Gastrocnemius medialis (tissue), 4 donors: ENCODE results near the gene CMTR1. TPM values are rescaled to one million over a fixed set of nuclear protein-coding genes. Genes with fewer than 3 reads are reported as not detected.

Source experiments
- ATAC-seq, 2 donors: fragments of 150-250 bp; one replicate each; pipeline ENCODE4 v1.9.1; 2016
- DNase-seq, 2 donors: peaks; one replicate each; pipeline ENCODE4 v3.0.0-alpha.2; 2019
- H3K27ac ChIP-seq, 4 donors: fragments of 200-600 bp; sonication (generic); 1 replicate in 1 of 4; 2 replicates in 3 of 4; pipeline ENCODE4 v1.5.1; 2016 to 2018; ENCODE audit warnings: mild to moderate bottlenecking in 2 of 4, moderate library complexity in 1 of 4
- H3K27me3 ChIP-seq, 3 donors: fragments of 200-600 bp; sonication (generic) in 2 of 3; 1 replicate in 1 of 3; 2 replicates in 2 of 3; pipeline versions ENCODE4 v1.5.1 to v1.6.0; 2016 to 2019; ENCODE audit warnings: mild to moderate bottlenecking in 1 of 3, moderate library complexity in 1 of 3
- H3K36me3 ChIP-seq, 2 donors: fragments of 200-600 bp; sonication (generic) in 1 of 2; one replicate each; pipeline ENCODE4 v1.5.1; 2017 to 2018
- H3K4me1 ChIP-seq, 2 donors: fragments of 200-600 bp; sonication (generic) in 1 of 2; one replicate each; pipeline ENCODE4 v1.5.1; 2016 to 2017; ENCODE audit warnings: mild to moderate bottlenecking in 2 of 2
- H3K4me3 ChIP-seq, 4 donors: fragments of 200-600 bp; sonication (generic) in 3 of 4; 1 replicate in 1 of 4; 2 replicates in 3 of 4; pipeline ENCODE4 v1.5.1; 2016 to 2019; ENCODE audit warnings: mild to moderate bottlenecking in 2 of 4
- H3K9me3 ChIP-seq, 3 donors: fragments of 200-600 bp; sonication (generic) in 2 of 3; 1 replicate in 1 of 3; 2 replicates in 2 of 3; pipeline ENCODE4 v1.5.1; 2016 to 2019
- CTCF ChIP-seq, 5 experiments: fragments of 450-650 bp in 3 of 5; fragments of 200-600 bp in 2 of 5; sonication (generic) in 2 of 5; IDR thresholded peaks in 4 of 5; conservative IDR thresholded peaks in 1 of 5; 1 replicate in 4 of 5; 2 replicates in 1 of 5; pipeline ENCODE4 v1.5.1; 2016 to 2019; ENCODE audit warnings: antibody characterized with exemption in 5 of 5, mild to moderate bottlenecking in 3 of 5, moderate library complexity in 3 of 5
- POLR2A ChIP-seq, 2 donors: fragments of 450-650 bp; IDR thresholded peaks; one replicate each; pipeline ENCODE4 v1.6.1; 2017; ENCODE audit warnings: antibody characterized with exemption in 2 of 2, mild to moderate bottlenecking in 2 of 2, moderate library complexity in 2 of 2
- in situ Hi-C, 4 donors: fragments of 200-750 bp; cut with MboI; loops; one replicate each; pipeline versions ENCODE4 v1.15.0 to v1.8.0; 2017; ENCODE audit warnings: low sequenced_read_pairs in 4 of 4
- intact Hi-C: fragments of 100-400 bp; cut with DNase I; formaldehyde crosslinking; loops from one replicate; pipeline ENCODE4 v1.15.1; 2023; ENCODE audit warnings: low total_unique reads
- total RNA-seq, 4 donors: library from RNA; depleted of rRNA; stranded (reverse); fragments of >200 nt; gene quantifications; one replicate each; pipeline versions ENCODE4 v1.1.0 to v1.2.3, GENCODE V29; 2016

Gene CMTR1
- total RNA-seq, 4 donors from 2014 or later = 18.2 to 34.6 (median 25.4) TPM

GRCh38 chr6:37449984-37450383 is 17.0 kb downstream of the CMTR1 start:
- Histone ChIP-seq H3K36me3 (peaks cover 0 to 88% of the 10 kb centered on the region in 2 donors), H3K4me1 (no peaks in the 10 kb centered on the region), H3K27ac (no peak overlapping the region), H3K4me3 (no peak overlapping the region), H3K9me3 (no peaks in the 10 kb centered on the region), H3K27me3 (no peaks in the 10 kb centered on the region)
- TF ChIP-seq CTCF (IDR thresholded peaks at IDR 0.05 in 4 of 5, conservative IDR thresholded peaks at IDR 0.05 in 1 of 5) (no peak), POLR2A (IDR thresholded peaks at IDR 0.05) (no peak)
- in situ Hi-C loops (no loop called here), intact Hi-C loops (no loop called here)
- ATAC-seq (no peak), DNase-seq (no peak)

DNA sequence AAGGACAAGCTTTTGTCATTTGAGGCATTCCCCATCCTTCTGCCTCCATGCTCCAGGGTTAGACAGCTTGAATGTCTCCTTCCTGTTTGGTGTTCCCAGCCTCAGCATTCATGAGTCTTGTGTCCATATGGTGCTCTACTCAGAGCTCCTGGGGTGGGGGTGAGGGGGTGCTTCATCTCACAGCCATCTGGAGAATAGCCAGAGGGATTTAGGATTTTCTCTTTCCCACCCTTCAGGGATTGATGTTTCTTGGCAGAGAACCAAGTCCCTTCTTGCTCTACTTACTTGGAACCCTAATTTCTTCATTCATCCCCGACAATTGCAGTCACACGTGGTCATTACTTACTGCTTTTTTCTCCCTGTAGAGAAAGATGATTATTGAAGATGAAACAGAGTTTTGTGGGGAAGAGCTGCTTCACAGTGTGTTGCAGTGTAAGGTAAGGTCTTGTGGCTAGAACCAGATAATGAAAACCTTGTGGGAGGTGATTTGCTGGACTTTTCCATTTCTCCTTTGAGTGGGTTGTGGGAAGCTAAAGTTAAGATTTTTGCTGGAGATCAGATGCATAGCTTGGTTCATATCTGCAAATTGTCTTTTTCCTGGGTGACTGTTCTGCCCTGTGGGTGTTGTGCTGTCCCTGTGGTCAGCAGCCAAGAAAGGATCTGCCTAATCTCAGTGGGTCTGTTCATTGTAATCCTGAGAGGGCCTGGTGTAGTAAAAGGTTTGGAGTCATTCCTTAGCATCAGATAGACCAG is 18.6 kb downstream of the CMTR1 start:
- intact Hi-C loops = no loop called here
- no peak for ATAC-seq
- H3K4me1 ChIP-seq = no peaks in the 10 kb centered on the region
- no peak for DNase-seq
- H3K27ac ChIP-seq = no peak overlapping the region
- no peaks in the 10 kb centered on the region for H3K9me3 ChIP-seq
- no peak for TF ChIP-seq CTCF (IDR thresholded peaks at IDR 0.05 in 4 of 5, conservative IDR thresholded peaks at IDR 0.05 in 1 of 5)
- H3K4me3 ChIP-seq = no peak overlapping the region
- H3K27me3 ChIP-seq = no peaks in the 10 kb centered on the region
- peaks cover 0 to 84% of the 10 kb centered on the region in 2 donors for H3K36me3 ChIP-seq
- in situ Hi-C loops = no loop called here

DNA sequence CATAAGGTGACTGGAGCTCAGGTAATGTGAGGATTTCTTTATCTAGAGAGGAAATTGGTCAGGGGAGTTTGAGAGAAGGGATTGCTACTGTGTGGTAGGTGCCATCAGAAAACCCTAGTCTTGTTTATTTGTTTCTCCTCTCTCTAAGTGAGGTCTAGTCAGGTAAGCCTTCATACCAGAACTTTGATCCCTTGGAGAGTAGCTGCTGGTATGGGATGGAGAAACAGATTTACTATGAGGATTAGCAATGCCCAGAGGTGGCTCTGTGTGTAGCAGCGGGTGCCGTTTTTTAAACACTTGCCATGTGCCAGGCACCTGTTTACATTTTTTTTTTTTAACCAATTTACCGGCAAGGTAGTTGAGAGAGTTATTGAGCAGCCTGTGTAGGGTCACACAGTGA is 19.5 kb downstream of the CMTR1 start:
- ATAC-seq (no peak), DNase-seq (no peak)
- H3K4me3 ChIP-seq = no peak overlapping the region
- peaks cover 0 to 75% of the 10 kb centered on the region in 2 donors for H3K36me3 ChIP-seq
- TF ChIP-seq CTCF (IDR thresholded peaks at IDR 0.05 in 4 of 5, conservative IDR thresholded peaks at IDR 0.05 in 1 of 5) = no peak
- no peak for TF ChIP-seq POLR2A (IDR thresholded peaks at IDR 0.05)
- H3K4me1 ChIP-seq = no peaks in the 10 kb centered on the region
- no peaks in the 10 kb centered on the region for H3K27me3 ChIP-seq
- intact Hi-C loops = no loop called here
- H3K27ac ChIP-seq = no peak overlapping the region
- in situ Hi-C loops = no loop called here
- no peaks in the 10 kb centered on the region for H3K9me3 ChIP-seq

GRCh38 chr6:37454420-37455140 is 21.6 kb downstream of the CMTR1 start:
- ATAC-seq = no peak
- in situ Hi-C loops = no loop called here
- no peaks in the 10 kb centered on the region for H3K9me3 ChIP-seq
- no peak overlapping the region for H3K4me3 ChIP-seq
- no peak overlapping the region for H3K27ac ChIP-seq
- DNase-seq = no peak
- H3K4me1 ChIP-seq = no peaks in the 10 kb centered on the region
- H3K27me3 ChIP-seq = no peaks in the 10 kb centered on the region
- H3K36me3 ChIP-seq = peaks cover 0 to 79% of the 10 kb centered on the region in 2 donors
- TF ChIP-seq CTCF (IDR thresholded peaks at IDR 0.05 in 4 of 5, conservative IDR thresholded peaks at IDR 0.05 in 1 of 5) = no peak
- no peak for TF ChIP-seq POLR2A (IDR thresholded peaks at IDR 0.05)
- intact Hi-C loops = no loop called here
